ENCODE results near the gene L3MBTL4.

GRCh38 chr18:6118080-6118479 lies 296.6 kb downstream of the L3MBTL4 start:
- TF ChIP-seq, protein P1, sequence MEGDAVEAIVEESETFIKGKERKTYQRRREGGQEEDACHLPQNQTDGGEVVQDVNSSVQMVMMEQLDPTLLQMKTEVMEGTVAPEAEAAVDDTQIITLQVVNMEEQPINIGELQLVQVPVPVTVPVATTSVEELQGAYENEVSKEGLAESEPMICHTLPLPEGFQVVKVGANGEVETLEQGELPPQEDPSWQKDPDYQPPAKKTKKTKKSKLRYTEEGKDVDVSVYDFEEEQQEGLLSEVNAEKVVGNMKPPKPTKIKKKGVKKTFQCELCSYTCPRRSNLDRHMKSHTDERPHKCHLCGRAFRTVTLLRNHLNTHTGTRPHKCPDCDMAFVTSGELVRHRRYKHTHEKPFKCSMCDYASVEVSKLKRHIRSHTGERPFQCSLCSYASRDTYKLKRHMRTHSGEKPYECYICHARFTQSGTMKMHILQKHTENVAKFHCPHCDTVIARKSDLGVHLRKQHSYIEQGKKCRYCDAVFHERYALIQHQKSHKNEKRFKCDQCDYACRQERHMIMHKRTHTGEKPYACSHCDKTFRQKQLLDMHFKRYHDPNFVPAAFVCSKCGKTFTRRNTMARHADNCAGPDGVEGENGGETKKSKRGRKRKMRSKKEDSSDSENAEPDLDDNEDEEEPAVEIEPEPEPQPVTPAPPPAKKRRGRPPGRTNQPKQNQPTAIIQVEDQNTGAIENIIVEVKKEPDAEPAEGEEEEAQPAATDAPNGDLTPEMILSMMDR (IDR thresholded peaks at IDR 0.05), result no peak
- TF ChIP-seq POLR2A (IDR thresholded peaks at IDR 0.05), result no peak

Data from body of pancreas (tissue), 4 donors.